ENCODE measurements around the gene OTOR. TPM values are rescaled to one million over a fixed set of nuclear protein-coding genes. Genes with fewer than 3 reads are reported as not detected.

The OTOR gene
- total and polyA plus RNA-seq, 2 of the 8 experiments (the other 6 are each of a cell fraction or from before 2014, with no cell fraction given): not detected

DNA sequence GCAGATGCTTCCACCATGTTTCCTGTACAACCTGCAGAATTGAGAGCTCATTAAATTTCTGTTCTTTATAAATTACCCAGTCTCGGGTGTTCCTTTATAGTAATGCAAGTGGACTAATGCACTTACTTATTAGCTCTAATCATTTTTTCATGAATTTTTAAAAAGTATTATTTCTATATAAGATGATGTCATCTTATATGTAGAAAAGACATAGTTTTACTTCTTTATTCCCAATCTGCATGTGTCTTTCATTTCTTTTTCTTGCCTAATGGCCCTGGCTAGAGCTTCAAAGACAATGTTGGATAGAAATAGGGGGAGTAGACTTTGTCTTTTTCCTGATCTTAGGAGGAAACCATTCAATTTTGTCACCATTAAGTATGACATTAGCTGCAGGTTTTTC is 27.8 kb downstream of the OTOR start:
- no peak for FAIRE-seq
- no peak overlapping the region for H3K9ac ChIP-seq (replicated peaks in 1 of 4; ENCODE audit: extremely low read depth in 1 of 4, low read depth in 3 of 4, low read length in 3 of 4)
- no peak overlapping the region for H3K23ac ChIP-seq (ENCODE audit: insufficient read length)
- no peak overlapping the region for H3K4ac ChIP-seq (replicated peaks; ENCODE audit: insufficient read length, low read depth, low read length)
- no peaks in the 10 kb centered on the region for H4K20me1 ChIP-seq (replicated peaks in 1 of 2; ENCODE audit: control insufficient read depth in 1 of 2, insufficient read depth in 2 of 2, low read length in 2 of 2)
- H3K27me3 ChIP-seq (replicated peaks in 1 of 4; ENCODE audit: control insufficient read depth in 3 of 4, extremely low read depth in 1 of 4, insufficient read depth in 3 of 4, low read length in 3 of 4): no peaks in the 10 kb centered on the region
- no peaks in the 10 kb centered on the region for H3K23me2 ChIP-seq (ENCODE audit: low read depth, low read length)
- no peak for DNase-seq (ENCODE audit: low read depth in 1 of 2, low spot score in 2 of 2)
- CTCF ChIA-PET (ENCODE audit: partially characterized antibody): interaction anchor here (1.0 to 1.1 kb wide), 2 partner anchors 15 to 26 kb away, joined by 3 to 4 read pairs; no protein-coding TSS in a partner anchor
- no peak overlapping the region for H2BK15ac ChIP-seq (ENCODE audit: low read length)
- H3K27ac ChIP-seq (ENCODE audit: low read depth, low read length): no peak overlapping the region
- no peak overlapping the region for H3K56ac ChIP-seq (replicated peaks; ENCODE audit: insufficient read length, low read depth, low read length)
- POLR2A ChIA-PET (ENCODE audit: partially characterized antibody): no interaction called here
- no peaks in the 10 kb centered on the region for H3K79me1 ChIP-seq (ENCODE audit: low read depth, low read length)
- no peak overlapping the region for H2BK120ac ChIP-seq (replicated peaks; ENCODE audit: low read depth, low read length)
- no peak overlapping the region for H4K91ac ChIP-seq (replicated peaks; ENCODE audit: insufficient read length, low read length)
- no peak overlapping the region for H3K14ac ChIP-seq (ENCODE audit: insufficient read length)
- H3K18ac ChIP-seq (ENCODE audit: extremely low read depth, low read length): no peak overlapping the region
- no peak overlapping the region for H2BK5ac ChIP-seq (ENCODE audit: low read depth, low read length)
- TF ChIP-seq CTBP2 (IDR thresholded peaks at IDR 0.05; ENCODE audit: borderline replicate concordance, insufficient read depth, insufficient read length, low read length): no peak
- no peak for TF ChIP-seq SRF (IDR thresholded peaks at IDR 0.05; ENCODE audit: low read depth, low read length)
- TF ChIP-seq SP4 (IDR thresholded peaks at IDR 0.05; ENCODE audit: low read length): no peak
- no peak for TF ChIP-seq CBX5 (IDR thresholded peaks at IDR 0.05; ENCODE audit: low read depth, low read length)
- TF ChIP-seq ASH2L (IDR thresholded peaks at IDR 0.05; ENCODE audit: low read length): no peak
- TF ChIP-seq KDM1A (IDR thresholded peaks at IDR 0.05; ENCODE audit: borderline replicate concordance, low read length): no peak
- TF ChIP-seq BRCA1 (IDR thresholded peaks at IDR 0.05; ENCODE audit: low read depth, low read length): no peak
- no peak for TF ChIP-seq CHD2 (IDR thresholded peaks at IDR 0.05; ENCODE audit: low read length)
- no peak for TF ChIP-seq CREB1 (IDR thresholded peaks at IDR 0.05)
- no peak for TF ChIP-seq TEAD4 (IDR thresholded peaks at IDR 0.05; ENCODE audit: low read depth, low read length)
- no peak for TF ChIP-seq SAP30 (IDR thresholded peaks at IDR 0.05; ENCODE audit: insufficient read depth, insufficient replicate concordance, low read length)
- no peak for TF ChIP-seq CHD1 (IDR thresholded peaks at IDR 0.05; ENCODE audit: low read depth, low read length)
- H4K5ac ChIP-seq (ENCODE audit: insufficient read length, low read depth, low read length): no peak overlapping the region
- no peak overlapping the region for H3K4me2 ChIP-seq (ENCODE audit: insufficient read depth in 1 of 2, low read depth in 2 of 2, low read length in 2 of 2)
- H4K8ac ChIP-seq (ENCODE audit: extremely low read depth, insufficient read depth, low read length): no peak overlapping the region
- no peaks in the 10 kb centered on the region for H3K4me1 ChIP-seq (replicated peaks in 1 of 4; ENCODE audit: control insufficient read depth in 3 of 4, insufficient read depth in 4 of 4, low read length in 3 of 4)
- H3K36me3 ChIP-seq (ENCODE audit: control insufficient read depth in 2 of 4, insufficient read depth in 4 of 4, low read length in 3 of 4): no peaks in the 10 kb centered on the region
- H3K4me3 ChIP-seq (ENCODE audit: extremely low read depth in 1 of 4, insufficient read depth in 2 of 4, low read depth in 3 of 4, low read length in 4 of 4): no peak overlapping the region
- WGBS, 2 experiments (ENCODE audit: extremely low coverage in 1 of 2, insufficient coverage in 1 of 2, insufficient read length in 1 of 2, insufficient replicate concordance in 2 of 2, low coverage in 1 of 2, low lambda C conversion rate in 2 of 2, missing lambda C conversion rate in 1 of 2): 88% methylated on average over 1 of the region's 1 CpG; no CpG with 5 or more reads in 1 of the 2 experiments
- no peaks in the 10 kb centered on the region for H3K79me2 ChIP-seq (ENCODE audit: control insufficient read depth in 1 of 2, insufficient read depth in 2 of 2, low read length in 2 of 2)
- H2AK5ac ChIP-seq (ENCODE audit: low read depth, low read length): no peak overlapping the region
- peaks cover 3 to 8% of the 10 kb centered on the region in 2 experiments; a peak in 1 of 4 replicates for H3K9me3 ChIP-seq (ENCODE audit: insufficient read depth in 2 of 2, low read depth in 1 of 2, low read length in 1 of 2)
- H2BK20ac ChIP-seq (ENCODE audit: low read length): no peak overlapping the region
- H2BK12ac ChIP-seq (ENCODE audit: low read depth, low read length): no peak overlapping the region
- no peak overlapping the region for H2AFZ ChIP-seq (ENCODE audit: low read length)

Data from H1 (cell line).